Right atrium auricular region (tissue), 2 donors: Measurements from ENCODE around the gene RCOR2. TPM values are rescaled to one million over a fixed set of nuclear protein-coding genes. Genes with fewer than 3 reads are reported as not detected.

Experiments used
- DNase-seq: peaks from one replicate; pipeline ENCODE4 v3.0.0-alpha.2; 2019; ENCODE audit warnings: low spot score
- H3K27ac ChIP-seq, 2 donors: fragments of 200-600 bp; sonication (generic); 1 replicate in 1 of 2; 2 replicates in 1 of 2; pipeline ENCODE4 v1.5.1; 2016 to 2019
- H3K27me3 ChIP-seq, 2 donors: fragments of 200-600 bp; sonication (generic); one replicate each; pipeline versions ENCODE4 v1.5.1 to v1.6.0; 2017 to 2019
- H3K36me3 ChIP-seq: fragments of 200-600 bp; sonication (generic); one replicate; pipeline ENCODE4 v1.5.1; 2016
- H3K4me1 ChIP-seq, 2 donors: fragments of 200-600 bp; sonication (generic); one replicate each; pipeline versions ENCODE4 v1.5.1 to v1.6.0; 2017 to 2019
- H3K4me3 ChIP-seq, 2 donors: fragments of 200-600 bp; sonication (generic); 1 replicate in 1 of 2; 2 replicates in 1 of 2; pipeline ENCODE4 v1.5.1; 2017 to 2019; ENCODE audit warnings: mild to moderate bottlenecking in 1 of 2, moderate library complexity in 1 of 2
- H3K9me3 ChIP-seq, 2 donors: fragments of 200-600 bp; sonication (generic); one replicate each; pipeline ENCODE4 v1.5.1; 2019
- CTCF ChIP-seq, 2 donors: fragments of 200-600 bp; sonication (generic); IDR thresholded peaks; one replicate each; pipeline ENCODE4 v1.5.1; 2019; ENCODE audit warnings: antibody characterized with exemption in 2 of 2
- total RNA-seq, 2 donors: library from RNA; depleted of rRNA; stranded (reverse); fragments of >200 nt; gene quantifications; one replicate each; pipeline ENCODE4 v1.1.0, GENCODE V29; 2016

Gene RCOR2
- total RNA-seq, 2 donors from 2014 or later: 0.90 to 1.7 TPM

GRCh38 chr11:63951779-63952536 lies 35.0 kb upstream of the RCOR2 start:
- Histone ChIP-seq H3K4me1 (no peaks in the 10 kb centered on the region), H3K36me3 (peaks cover 70% of the 10 kb centered on the region), H3K4me3 (no peak overlapping the region), H3K9me3 (no peaks in the 10 kb centered on the region), H3K27ac (no peak overlapping the region), H3K27me3 (no peaks in the 10 kb centered on the region)
- no peak for TF ChIP-seq CTCF (IDR thresholded peaks at IDR 0.05)
- DNase-seq: no peak

GRCh38 chr11:63945477-63946163 lies 28.7 kb upstream of the RCOR2 start:
- H3K9me3 ChIP-seq: no peaks in the 10 kb centered on the region
- peak; percentile 63 to 90 for TF ChIP-seq CTCF (IDR thresholded peaks at IDR 0.05)
- peaks cover 0 to 39% of the 10 kb centered on the region in 2 donors for H3K4me1 ChIP-seq
- DNase-seq: peak; percentile 78
- no peaks in the 10 kb centered on the region for H3K27me3 ChIP-seq
- H3K4me3 ChIP-seq: peak overlapping the region; percentile 4 to 22
- peaks cover 34% of the 10 kb centered on the region for H3K36me3 ChIP-seq
- H3K27ac ChIP-seq: peak overlapping the region; percentile 78 to 79

- Histone ChIP-seq H3K27me3 (no peaks in the 10 kb centered on the region), H3K9me3 (no peaks in the 10 kb centered on the region), H3K4me1 (peaks cover 0 to 43% of the 10 kb centered on the region in 2 donors), H3K4me3 (no peak overlapping the region), H3K27ac (peak overlapping the region; percentile 78 to 79), H3K36me3 (peaks cover 30% of the 10 kb centered on the region)
- TF ChIP-seq CTCF (IDR thresholded peaks at IDR 0.05): no peak
- DNase-seq: peak; percentile 62
These were observed 28.0 kb upstream of the RCOR2 start for GRCh38 chr11:63944987-63945386.

- Histone ChIP-seq H3K36me3 (peaks cover 18% of the 10 kb centered on the region), H3K27me3 (no peaks in the 10 kb centered on the region), H3K9me3 (no peaks in the 10 kb centered on the region), H3K4me3 (no peak overlapping the region), H3K27ac (no peak overlapping the region), H3K4me1 (peaks cover 0 to 59% of the 10 kb centered on the region in 2 donors)
- TF ChIP-seq CTCF (IDR thresholded peaks at IDR 0.05): no peak
- DNase-seq: no peak
These were observed 25.8 kb upstream of the RCOR2 start for GRCh38 chr11:63942803-63943202.

GRCh38 chr11:63941901-63942300 lies 24.9 kb upstream of the RCOR2 start:
- Histone ChIP-seq H3K27ac (peak overlapping the region in 1 of 2 donors; percentile 69), H3K4me1 (peaks cover 0 to 59% of the 10 kb centered on the region in 2 donors), H3K9me3 (no peaks in the 10 kb centered on the region), H3K36me3 (peaks cover 10% of the 10 kb centered on the region), H3K27me3 (no peaks in the 10 kb centered on the region), H3K4me3 (no peak overlapping the region)
- DNase-seq: no peak
- no peak for TF ChIP-seq CTCF (IDR thresholded peaks at IDR 0.05)
